HG02852 (cell line): Measurements from ENCODE around the gene RASD2.

Source experiments
- ATAC-seq: cut with Tn5 transposase; IDR thresholded peaks from one replicate; pipeline ENCODE4 v1.9.1; 2021; ENCODE audit warnings: mild to moderate bottlenecking, moderate library complexity; ENCODE audit not compliant: unreplicated experiment

The RASD2 gene

GRCh38 chr22:35517769-35518530 lies 22.7 kb upstream of the RASD2 start:
- ATAC-seq, result no peak

GRCh38 chr22:35518811-35519210 lies 21.8 kb upstream of the RASD2 start:
- no peak for ATAC-seq

GRCh38 chr22:35519306-35520000 lies 21.2 kb upstream of the RASD2 start:
- no peak for ATAC-seq

- ATAC-seq, result no peak
These were observed 19.0 kb upstream of the RASD2 start for GRCh38 chr22:35521358-35522224.

GRCh38 chr22:35522225-35523149 lies 18.1 kb upstream of the RASD2 start:
- no peak for ATAC-seq

- no peak for ATAC-seq
These were observed 17.3 kb upstream of the RASD2 start for GRCh38 chr22:35523167-35523947.

- ATAC-seq, result no peak
These were observed 15.5 kb upstream of the RASD2 start for GRCh38 chr22:35524966-35525686.

- no peak for ATAC-seq
These were observed 14.8 kb upstream of the RASD2 start for GRCh38 chr22:35525687-35526332.

GRCh38 chr22:35526333-35526979 lies 14.2 kb upstream of the RASD2 start:
- ATAC-seq, result no peak

- ATAC-seq, result no peak
These were observed 11.7 kb upstream of the RASD2 start for GRCh38 chr22:35528927-35529326.

- no peak for ATAC-seq
These were observed 9.9 kb upstream of the RASD2 start for GRCh38 chr22:35530700-35531099.

- ATAC-seq, result no peak
These were observed 9.4 kb upstream of the RASD2 start for GRCh38 chr22:35531202-35531601.

GRCh38 chr22:35531676-35532075 lies 9.0 kb upstream of the RASD2 start:
- ATAC-seq, result no peak

GRCh38 chr22:35533365-35534029 lies 7.1 kb upstream of the RASD2 start:
- ATAC-seq, result no peak

GRCh38 chr22:35534091-35534490 lies 6.5 kb upstream of the RASD2 start:
- no peak for ATAC-seq

GRCh38 chr22:35537232-35537631 lies 3.4 kb upstream of the RASD2 start:
- no peak for ATAC-seq

GRCh38 chr22:35538801-35539321 lies 1.8 kb upstream of the RASD2 start:
- ATAC-seq, result no peak
